B cell (primary cell): ENCODE results near the gene CRTC1. TPM values are rescaled to one million over a fixed set of nuclear protein-coding genes. Genes with fewer than 3 reads are reported as not detected.
A peak's percentile ranks its signal among the peaks of the same experiment; 100 is the strongest.

ENCODE experiments used
- ATAC-seq: fragments of 200-7000 bp; cut with Tn5 transposase; one replicate; pipeline ENCODE4 v1.10.0; 2021; ENCODE audit warnings: low read depth, mild to moderate bottlenecking, moderate number of reproducible peaks, moderate library complexity
- CTCF ChIA-PET: fragments of 350-600 bp; sonication (Branson Sonifier 250); formaldehyde crosslinking; loops from one replicate; lab custom pipeline; 2021; ENCODE audit warnings: antibody characterized with exemption, inconsistent platforms; lab: Charles Lee
- POLR2A ChIA-PET: fragments of 350-600 bp; sonication (Branson Sonifier 250); formaldehyde crosslinking; loops from one replicate; lab custom pipeline; 2021; ENCODE audit warnings: antibody characterized with exemption; lab: Charles Lee
- DNase-seq: peaks from one replicate; pipeline ENCODE4 v3.0.0; 2013
- H2AFZ ChIP-seq: 2 replicates; pipeline ENCODE4 v1.6.1; 2012; ENCODE audit warnings: mild to moderate bottlenecking, low read depth, low read length; ENCODE audit not compliant: insufficient read depth, poor library complexity, severe bottlenecking
- H3K27ac ChIP-seq, 2 donors: 1 replicate in 1 of 2; 2 replicates in 1 of 2; pipeline ENCODE4 v1.5.1; 2012 to 2013; ENCODE audit warnings: low read length in 2 of 2, mild to moderate bottlenecking in 2 of 2, moderate library complexity in 1 of 2
- H3K27me3 ChIP-seq, 4 experiments: fragments of 200-600 bp in 1 of 4; sonication (generic) in 1 of 4; replicated peaks in 1 of 4; 1 replicate in 2 of 4; 2 replicates in 2 of 4; pipeline versions ENCODE4 v1.6.1 to v1.7.0; 2013 to 2016; ENCODE audit warnings: low read length in 3 of 4, mild to moderate bottlenecking in 2 of 4, mixed read lengths in 1 of 4, moderate library complexity in 1 of 4; ENCODE audit not compliant: insufficient read depth in 4 of 4, control insufficient read depth in 3 of 4; ENCODE audit errors: control extremely low read depth in 1 of 4
- H3K36me3 ChIP-seq, 2 experiments: replicated peaks in 1 of 2; 1 replicate in 1 of 2; 2 replicates in 1 of 2; pipeline versions ENCODE4 v1.6.1 to v1.7.1; 2013; ENCODE audit warnings: low read length in 1 of 2; ENCODE audit not compliant: insufficient read depth in 2 of 2, control insufficient read depth in 1 of 2; ENCODE audit errors: control extremely low read depth in 1 of 2, extremely low read depth in 1 of 2
- H3K4me1 ChIP-seq, 2 donors: fragments of 200-600 bp in 1 of 2; sonication (generic) in 1 of 2; 1 replicate in 1 of 2; 2 replicates in 1 of 2; pipeline versions ENCODE4 v1.5.1 to v1.6.1; 2013 to 2017; ENCODE audit warnings: low read length in 2 of 2; ENCODE audit not compliant: control insufficient read depth in 2 of 2, insufficient read depth in 2 of 2
- H3K4me2 ChIP-seq: replicated peaks from 2 replicates; pipeline ENCODE3; 2012; ENCODE audit warnings: mild to moderate bottlenecking, low read depth, low read length; ENCODE audit not compliant: poor library complexity, severe bottlenecking
- H3K4me3 ChIP-seq, 5 experiments: fragments of 200-600 bp in 1 of 5; sonication (generic) in 1 of 5; 1 replicate in 3 of 5; 2 replicates in 2 of 5; pipeline versions ENCODE4 v1.5.1 to v1.7.0; 2011 to 2016; ENCODE audit warnings: low read length in 4 of 5, mild to moderate bottlenecking in 4 of 5, low read depth in 2 of 5, control low read depth in 1 of 5, moderate library complexity in 1 of 5; ENCODE audit not compliant: insufficient read depth in 1 of 5; ENCODE audit errors: control extremely low read depth in 1 of 5, extremely low read depth in 1 of 5
- H3K79me2 ChIP-seq: fragments of 200-600 bp; sonication (generic); one replicate; pipeline ENCODE4 v1.6.0; 2016; ENCODE audit warnings: low read length; ENCODE audit not compliant: control insufficient read depth, insufficient read depth
- H3K9ac ChIP-seq: fragments of 200-600 bp; sonication (generic); 2 replicates; pipeline ENCODE4 v1.6.1; 2017; ENCODE audit warnings: mild to moderate bottlenecking, low read length, moderate library complexity
- H3K9me3 ChIP-seq, 3 donors: one replicate each; pipeline versions ENCODE4 v1.6.1 to v1.7.1; 2013; ENCODE audit warnings: low read length in 2 of 3; ENCODE audit not compliant: control insufficient read depth in 2 of 3, insufficient read depth in 1 of 3; ENCODE audit errors: control extremely low read depth in 1 of 3
- H4K20me1 ChIP-seq: 2 replicates; pipeline ENCODE4 v1.6.0; 2012; ENCODE audit warnings: mild to moderate bottlenecking, low read length; ENCODE audit not compliant: insufficient read depth, control insufficient read depth, poor library complexity, severe bottlenecking
- H3K27ac Mint-ChIP-seq: one replicate; pipeline ENCODE4 v1.8.0; 2021; ENCODE audit warnings: mixed read lengths
- H3K27me3 Mint-ChIP-seq: one replicate; pipeline ENCODE4 v1.8.0; 2021; ENCODE audit warnings: mixed read lengths
- H3K4me1 Mint-ChIP-seq: one replicate; pipeline ENCODE4 v1.8.0; 2021; ENCODE audit warnings: mixed read lengths
- H3K4me3 Mint-ChIP-seq: one replicate; pipeline ENCODE4 v1.8.0; 2021; ENCODE audit warnings: mixed read lengths
- H3K9me3 Mint-ChIP-seq: one replicate; pipeline ENCODE4 v1.8.0; 2022; ENCODE audit warnings: mixed read lengths; ENCODE audit not compliant: insufficient read depth
- CTCF ChIP-seq: fragments of 200-600 bp; IDR thresholded peaks from one replicate; pipeline ENCODE4 v1.8.0; 2022; ENCODE audit warnings: antibody characterized with exemption, mild to moderate bottlenecking
- EZH2 ChIP-seq: IDR thresholded peaks from 2 replicates; pipeline ENCODE4 v1.6.1; 2012; ENCODE audit warnings: borderline replicate concordance, low read depth, mild to moderate bottlenecking, moderate library complexity, low read length; ENCODE audit not compliant: insufficient read depth, poor library complexity, severe bottlenecking
- WGBS: methylation state at CpG from one replicate; pipeline ENCODE4 v1.1.5; 2013; ENCODE audit warnings: missing lambda C conversion rate; ENCODE audit not compliant: insufficient coverage; 5-methylcytosine and 5-hydroxymethylcytosine counted together
- intact Hi-C: fragments of 100-400 bp; cut with micrococcal nuclease; formaldehyde crosslinking; loops from one replicate; pipeline ENCODE4 v1.10.0; 2022
- polyA plus RNA-seq: library from polyadenylated mRNA; depleted of rRNA; stranded (reverse); fragments of >200 nt; gene quantifications from 2 replicates; pipeline ENCODE4 v1.2.3, GENCODE V29; 2012
- total RNA-seq, 2 donors: library from RNA; stranded (reverse); fragments of 120-200 nt in 1 of 2; gene quantifications; 1 replicate in 1 of 2; 2 replicates in 1 of 2; pipeline versions ENCODE4 v1.2.3 to v1.2.4, GENCODE V29; 2013 to 2022

CRTC1 gene
- total and polyA plus RNA-seq, 2 donors (not counting 1 experiment from before 2014, with no cell fraction given) = 15.9 to 30.1 TPM

- peak overlapping the region; percentile 85 for H3K4me2 ChIP-seq
- intact Hi-C loops = no loop called here
- POLR2A ChIA-PET = no interaction called here
- no peak overlapping the region for H2AFZ ChIP-seq
- H3K27ac Mint-ChIP-seq = no peak overlapping the region
- no peaks in the 10 kb centered on the region for H3K27me3 ChIP-seq
- H3K4me1 ChIP-seq = peaks cover 31 to 32% of the 10 kb centered on the region in 2 donors
- 70% methylated on average over 13 of the region's 13 CpGs for WGBS
- peak overlapping the region; percentile 86 for H3K4me3 Mint-ChIP-seq
- TF ChIP-seq EZH2 (no peak), CTCF (no peak)
- H4K20me1 ChIP-seq = peaks cover 62% of the 10 kb centered on the region
- CTCF ChIA-PET = no interaction called here
- H3K79me2 ChIP-seq = peaks cover 49% of the 10 kb centered on the region
- no peaks in the 10 kb centered on the region for H3K9me3 ChIP-seq
- no peak overlapping the region for H3K27ac ChIP-seq
- H3K9ac ChIP-seq = peak overlapping the region; percentile 42
- H3K4me3 ChIP-seq = peak overlapping the region in 2 of 5 experiments; percentile 33 to 38
- H3K27me3 Mint-ChIP-seq = no peaks in the 10 kb centered on the region
- peaks cover 35% of the 10 kb centered on the region for H3K4me1 Mint-ChIP-seq
- no peaks in the 10 kb centered on the region for H3K36me3 ChIP-seq
- no peaks in the 10 kb centered on the region for H3K9me3 Mint-ChIP-seq
- DNase-seq = no peak
- ATAC-seq = no peak
These were observed 34.5 kb upstream of the CRTC1 start for GRCh38 chr19:18648973-18649315.

DNA sequence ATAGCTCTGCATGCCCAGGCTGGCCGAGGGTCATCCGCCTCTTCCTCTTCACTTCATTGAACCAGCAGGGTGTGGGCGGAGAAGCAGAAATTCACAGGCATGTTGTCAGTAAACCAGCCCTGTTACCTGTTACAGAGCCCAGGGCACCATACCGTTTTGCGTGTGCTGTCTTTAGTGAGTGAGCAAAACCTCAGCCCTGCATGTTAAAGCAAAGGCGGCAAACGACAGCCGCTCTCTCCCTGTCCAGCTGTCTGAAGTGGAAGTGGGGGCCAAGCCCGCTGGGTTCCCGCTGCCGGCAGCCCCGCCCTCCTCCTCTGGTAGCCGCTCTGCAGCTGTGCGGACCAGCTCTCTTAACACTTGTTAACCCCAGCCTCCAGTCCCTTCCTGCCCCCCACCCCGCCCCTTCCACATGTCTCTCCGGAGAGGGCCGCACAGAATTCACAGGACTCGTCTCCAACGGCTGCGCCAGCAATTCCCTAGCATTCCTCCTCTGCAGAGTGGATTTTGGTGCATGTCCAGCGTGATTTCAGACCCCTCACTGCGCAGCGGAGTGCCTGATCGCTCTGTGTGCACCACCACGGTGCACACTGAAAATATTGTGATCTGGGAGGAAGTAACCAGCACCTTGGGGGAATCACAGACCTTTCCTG, 34.0 kb upstream of the CRTC1 start:
- WGBS = 14% methylated on average over 25 of the region's 25 CpGs
- POLR2A ChIA-PET = no interaction called here
- DNase-seq = peak; percentile 47
- peaks cover 49% of the 10 kb centered on the region for H3K79me2 ChIP-seq
- peak overlapping the region in 3 of 5 experiments; percentile 33 to 52 (median 38) for H3K4me3 ChIP-seq
- H3K27ac ChIP-seq = peak overlapping the region in 1 of 2 donors; percentile 29
- H3K9me3 Mint-ChIP-seq = no peaks in the 10 kb centered on the region
- peak overlapping the region; percentile 42 for H3K9ac ChIP-seq
- H3K27me3 ChIP-seq = no peaks in the 10 kb centered on the region
- peak; percentile 76 for ATAC-seq
- H3K4me1 ChIP-seq = peaks cover 25 to 28% of the 10 kb centered on the region in 2 donors
- H3K4me2 ChIP-seq = peak overlapping the region; percentile 85
- peak overlapping the region; percentile 86 for H3K4me3 Mint-ChIP-seq
- TF ChIP-seq CTCF (no peak), EZH2 (no peak)
- H2AFZ ChIP-seq = peak overlapping the region; percentile 41
- intact Hi-C loops = no loop called here
- CTCF ChIA-PET = no interaction called here
- no peaks in the 10 kb centered on the region for H3K9me3 ChIP-seq
- no peaks in the 10 kb centered on the region for H3K36me3 ChIP-seq
- H3K27me3 Mint-ChIP-seq = no peaks in the 10 kb centered on the region
- peak overlapping the region; percentile 67 for H3K27ac Mint-ChIP-seq
- peaks cover 57% of the 10 kb centered on the region for H4K20me1 ChIP-seq
- peaks cover 29% of the 10 kb centered on the region for H3K4me1 Mint-ChIP-seq
